ENCODE measurements around the gene KRT84.

KRT84 gene

DNA sequence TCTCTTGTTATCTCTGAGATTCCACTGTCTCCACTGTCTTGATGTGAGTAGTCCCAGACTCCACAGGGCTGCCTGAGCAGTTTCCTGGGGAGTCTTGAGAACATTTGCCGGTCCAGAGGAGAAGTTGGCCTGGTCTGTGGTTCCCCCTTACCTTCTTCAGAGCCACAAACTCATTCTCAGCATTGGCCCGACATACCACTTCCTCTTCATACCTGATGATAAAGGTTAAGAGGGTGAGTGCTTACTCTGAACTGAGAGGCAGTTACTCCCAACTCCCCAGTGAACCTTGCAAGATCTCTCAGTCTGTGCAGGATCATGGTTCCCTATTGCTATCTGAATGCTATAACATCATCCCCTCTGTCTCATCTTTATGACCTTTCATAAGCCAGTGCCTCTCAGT is 2.6 kb downstream of the KRT84 start:
- no peak for DNase-seq (ENCODE audit: insufficient read length, low spot score)
- no peak for FAIRE-seq
- TF ChIP-seq, protein P1, sequence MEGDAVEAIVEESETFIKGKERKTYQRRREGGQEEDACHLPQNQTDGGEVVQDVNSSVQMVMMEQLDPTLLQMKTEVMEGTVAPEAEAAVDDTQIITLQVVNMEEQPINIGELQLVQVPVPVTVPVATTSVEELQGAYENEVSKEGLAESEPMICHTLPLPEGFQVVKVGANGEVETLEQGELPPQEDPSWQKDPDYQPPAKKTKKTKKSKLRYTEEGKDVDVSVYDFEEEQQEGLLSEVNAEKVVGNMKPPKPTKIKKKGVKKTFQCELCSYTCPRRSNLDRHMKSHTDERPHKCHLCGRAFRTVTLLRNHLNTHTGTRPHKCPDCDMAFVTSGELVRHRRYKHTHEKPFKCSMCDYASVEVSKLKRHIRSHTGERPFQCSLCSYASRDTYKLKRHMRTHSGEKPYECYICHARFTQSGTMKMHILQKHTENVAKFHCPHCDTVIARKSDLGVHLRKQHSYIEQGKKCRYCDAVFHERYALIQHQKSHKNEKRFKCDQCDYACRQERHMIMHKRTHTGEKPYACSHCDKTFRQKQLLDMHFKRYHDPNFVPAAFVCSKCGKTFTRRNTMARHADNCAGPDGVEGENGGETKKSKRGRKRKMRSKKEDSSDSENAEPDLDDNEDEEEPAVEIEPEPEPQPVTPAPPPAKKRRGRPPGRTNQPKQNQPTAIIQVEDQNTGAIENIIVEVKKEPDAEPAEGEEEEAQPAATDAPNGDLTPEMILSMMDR (IDR thresholded peaks at IDR 0.05; ENCODE audit: insufficient read depth, missing control alignments), result no peak

- DNase-seq (ENCODE audit: insufficient read length, low spot score) (no peak), FAIRE-seq (no peak)
- TF ChIP-seq, protein P1 (IDR thresholded peaks at IDR 0.05; ENCODE audit: insufficient read depth, missing control alignments), result no peak
These were observed 4.2 kb downstream of the KRT84 start for GRCh38 chr12:52381206-52381605.

- TF ChIP-seq, protein P1 (IDR thresholded peaks at IDR 0.05; ENCODE audit: insufficient read depth, missing control alignments), result peak; percentile 45
- no peak for FAIRE-seq
- no peak for DNase-seq (ENCODE audit: insufficient read length, low spot score)
These were observed 5.2 kb downstream of the KRT84 start for GRCh38 chr12:52380271-52380694.

GRCh38 chr12:52379536-52379935 is 5.9 kb downstream of the KRT84 start:
- FAIRE-seq (no peak), DNase-seq (ENCODE audit: insufficient read length, low spot score) (no peak)
- TF ChIP-seq, protein P1 (IDR thresholded peaks at IDR 0.05; ENCODE audit: insufficient read depth, missing control alignments), result no peak

GRCh38 chr12:52378091-52378490 is 7.4 kb downstream of the KRT84 start:
- FAIRE-seq (no peak), DNase-seq (ENCODE audit: insufficient read length, low spot score) (no peak)

GRCh38 chr12:52377266-52377665 is 8.2 kb downstream of the KRT84 start:
- FAIRE-seq (no peak), DNase-seq (ENCODE audit: insufficient read length, low spot score) (no peak)
- TF ChIP-seq, protein P1 (IDR thresholded peaks at IDR 0.05; ENCODE audit: insufficient read depth, missing control alignments), result no peak

More at GRCh38 chr12:52378091-52378490, 7.4 kb downstream of the KRT84 start:
- TF ChIP-seq, protein P1 (IDR thresholded peaks at IDR 0.05; ENCODE audit: insufficient read depth, missing control alignments), result no peak

DNA sequence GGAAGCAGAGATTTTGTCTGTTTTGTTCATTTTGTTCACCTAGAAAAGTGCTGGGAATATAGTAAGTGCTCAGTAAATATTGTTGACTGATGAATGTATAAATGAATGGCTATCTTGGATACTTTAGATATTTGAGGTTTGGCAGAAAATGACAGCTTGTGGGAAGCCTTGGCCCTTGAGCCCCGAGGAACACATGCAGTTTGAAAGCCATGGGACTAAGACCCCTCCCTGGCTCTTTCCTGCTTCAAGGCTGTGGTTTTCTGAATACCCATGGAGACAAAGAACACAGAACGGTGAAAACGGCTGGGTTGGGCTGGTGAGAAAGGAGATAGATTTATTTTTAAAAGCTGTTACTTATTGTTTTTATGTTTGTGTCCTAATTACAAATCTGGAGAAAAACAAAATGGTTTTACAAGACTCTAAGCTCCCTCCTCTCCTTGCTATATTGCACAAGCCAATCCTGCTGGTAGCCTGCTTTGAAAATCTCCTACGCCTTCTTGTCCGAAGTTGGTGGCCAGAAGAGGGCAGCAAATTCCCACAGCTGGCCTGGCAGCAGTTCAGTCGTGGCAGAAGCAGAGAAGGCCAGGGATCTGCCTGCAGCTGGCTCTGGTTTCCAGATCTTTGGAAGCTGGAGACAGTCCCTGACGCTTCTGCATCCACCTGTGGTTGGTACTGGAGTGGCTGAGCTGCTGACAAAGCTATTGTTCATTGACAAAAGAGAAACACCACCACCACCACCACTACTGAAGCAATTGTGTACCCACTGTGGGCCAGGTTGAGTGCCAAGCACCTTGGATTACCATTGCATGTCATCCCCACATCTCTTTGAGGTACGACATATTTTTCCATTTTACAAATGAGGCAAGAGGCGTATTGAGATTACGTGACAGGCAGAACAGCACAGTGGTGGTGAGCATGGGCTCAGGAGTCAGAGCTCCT is 13.0 kb downstream of the KRT84 start:
- no peak for DNase-seq (ENCODE audit: insufficient read length, low spot score)
- TF ChIP-seq, protein P1 (IDR thresholded peaks at IDR 0.05; ENCODE audit: insufficient read depth, missing control alignments), result peak; percentile 77
- no peak for FAIRE-seq
